Nephron progenitor cell (in vitro differentiated cells): ENCODE data around the gene MFNG.

ENCODE experiments used
- DNase-seq: peaks from one replicate; pipeline ENCODE4 v3.0.0; 2021
- H3K27ac Mint-ChIP-seq: 2 replicates; pipeline ENCODE4 v1.8.0; 2021; ENCODE audit warnings: mild to moderate bottlenecking, moderate library complexity, mixed read lengths
- H3K27me3 Mint-ChIP-seq: 2 replicates; pipeline ENCODE4 v1.8.0; 2021; ENCODE audit warnings: mild to moderate bottlenecking, low read depth, mixed read lengths; ENCODE audit not compliant: poor library complexity
- H3K36me3 Mint-ChIP-seq: 2 replicates; pipeline ENCODE4 v1.8.0; 2021; ENCODE audit warnings: low read depth, mixed read lengths
- H3K4me1 Mint-ChIP-seq: 2 replicates; pipeline ENCODE4 v1.8.0; 2021; ENCODE audit warnings: mixed read lengths
- H3K4me3 Mint-ChIP-seq: 2 replicates; pipeline ENCODE4 v1.8.0; 2021; ENCODE audit warnings: mild to moderate bottlenecking, moderate library complexity, mixed read lengths
- H3K9me3 Mint-ChIP-seq: 2 replicates; pipeline ENCODE4 v1.8.0; 2021; ENCODE audit warnings: mild to moderate bottlenecking, moderate library complexity, mixed read lengths
- CTCF ChIP-seq: fragments of 200-600 bp; sonication (generic); IDR thresholded peaks from 2 replicates; pipeline ENCODE4 v1.5.0; 2021; ENCODE audit warnings: antibody characterized with exemption

MFNG gene

GRCh38 chr22:37440875-37441274 lies 45.3 kb downstream of the MFNG start:
- Mint-ChIP-seq H3K4me1 (peaks cover 14% of the 10 kb centered on the region), H3K9me3 (peaks cover 20% of the 10 kb centered on the region), H3K36me3 (no peaks in the 10 kb centered on the region), H3K27me3 (peaks cover 53% of the 10 kb centered on the region), H3K4me3 (no peak overlapping the region), H3K27ac (no peak overlapping the region)
- TF ChIP-seq CTCF = no peak
- no peak for DNase-seq

- Mint-ChIP-seq H3K9me3 (peaks cover 20% of the 10 kb centered on the region), H3K4me3 (no peak overlapping the region), H3K27ac (no peak overlapping the region), H3K27me3 (peaks cover 43% of the 10 kb centered on the region), H3K36me3 (no peaks in the 10 kb centered on the region), H3K4me1 (peaks cover 24% of the 10 kb centered on the region)
- no peak for TF ChIP-seq CTCF
- no peak for DNase-seq
These were observed 46.8 kb downstream of the MFNG start for GRCh38 chr22:37439347-37439746.

- Mint-ChIP-seq H3K36me3 (no peaks in the 10 kb centered on the region), H3K27me3 (peaks cover 32% of the 10 kb centered on the region), H3K4me3 (no peak overlapping the region), H3K4me1 (peaks cover 41% of the 10 kb centered on the region), H3K9me3 (peaks cover 13% of the 10 kb centered on the region), H3K27ac (no peak overlapping the region)
- no peak for DNase-seq
- TF ChIP-seq CTCF = no peak
These were observed 50.1 kb downstream of the MFNG start for GRCh38 chr22:37435970-37436603.

- Mint-ChIP-seq H3K27me3 (peaks cover 38% of the 10 kb centered on the region), H3K4me1 (peaks cover 41% of the 10 kb centered on the region), H3K27ac (no peak overlapping the region), H3K4me3 (no peak overlapping the region), H3K9me3 (peaks cover 4% of the 10 kb centered on the region), H3K36me3 (no peaks in the 10 kb centered on the region)
- TF ChIP-seq CTCF = no peak
- peak; percentile 45 for DNase-seq
These were observed 52.4 kb downstream of the MFNG start for GRCh38 chr22:37433786-37434185.

- Mint-ChIP-seq H3K4me1 (peaks cover 41% of the 10 kb centered on the region), H3K36me3 (no peaks in the 10 kb centered on the region), H3K27ac (no peak overlapping the region), H3K27me3 (peaks cover 46% of the 10 kb centered on the region), H3K4me3 (no peak overlapping the region), H3K9me3 (peaks cover 4% of the 10 kb centered on the region)
- TF ChIP-seq CTCF = no peak
- no peak for DNase-seq
These were observed 53.5 kb downstream of the MFNG start for GRCh38 chr22:37432708-37433054.
